K562 (cell line): Measurements from ENCODE around the gene RIPOR2. TPM values are rescaled to one million over a fixed set of nuclear protein-coding genes. Genes with fewer than 3 reads are reported as not detected.
A peak's percentile ranks its signal among the peaks of the same experiment; 100 is the strongest.

Experiments
- ATAC-seq: fragments of 200-7000 bp; cut with Tn5 transposase; 3 replicates; pipeline ENCODE4 v1.9.1; 2020; ENCODE audit warnings: moderate library complexity
- BruUV-seq: library from RNA; stranded (reverse); fragments of 400-500 nt; replicated peaks from 2 replicates; lab custom pipeline; 2021; lab: Mats Ljungman, UMichigan
- CTCF ChIA-PET: fragments of 300-600 bp; formaldehyde crosslinking; extraction: SDS; loops from one replicate; lab custom pipeline; 2021; ENCODE audit warnings: low intra/inter-chr PET ratio; lab: Yijun Ruan, JAX
- POLR2A ChIA-PET: fragments of 300-600, 350-650 bp; sonication (Branson Sonifier 250); formaldehyde crosslinking; extraction: SDS; loops from one replicate; lab custom pipeline; 2021; ENCODE audit warnings: antibody characterized with exemption, inconsistent platforms; lab: Yijun Ruan, JAX
- DNase-seq, 4 experiments: peaks; one replicate each; pipeline versions ENCODE4 v3.0.0 to v3.0.0-alpha.2; 2011 to 2018; ENCODE audit warnings: low spot score in 3 of 4, mixed read lengths in 3 of 4; ENCODE audit errors: extremely low read depth in 1 of 4
- FAIRE-seq: peaks from 2 replicates; lab custom pipeline; 2011; peaks lifted over from hg19 to GRCh38; lab: Jason Lieb, UNC
- H2AFZ ChIP-seq: 2 replicates; pipeline ENCODE4 v1.6.0; 2011; ENCODE audit warnings: low read depth, low read length, control low read depth, inconsistent platforms
- H3K27ac ChIP-seq: fragments of 200-600 bp; 3 replicates; pipeline ENCODE4 v1.8.0; 2011; ENCODE audit warnings: low read depth, mild to moderate bottlenecking, control low read depth, inconsistent platforms, low read length, moderate library complexity, mixed read lengths; ENCODE audit errors: extremely low read depth
- H3K27me3 ChIP-seq, 2 experiments: fragments of 300-600 bp in 1 of 2; 2 replicates in 1 of 2; 3 replicates in 1 of 2; pipeline versions ENCODE4 v1.6.0 to v1.8.0; 2011; ENCODE audit warnings: inconsistent platforms in 2 of 2, low read length in 2 of 2, mild to moderate bottlenecking in 1 of 2, mixed read lengths in 1 of 2, moderate library complexity in 1 of 2; ENCODE audit not compliant: control insufficient read depth in 2 of 2, insufficient read depth in 2 of 2
- H3K36me3 ChIP-seq: fragments of 300-600 bp; 3 replicates; pipeline ENCODE4 v1.8.0; 2011; ENCODE audit warnings: mild to moderate bottlenecking, low read length, inconsistent platforms; ENCODE audit not compliant: control insufficient read depth, insufficient read depth
- H3K4me1 ChIP-seq, 2 experiments: fragments of 200-600 bp in 1 of 2; replicated peaks in 1 of 2; 2 replicates in 1 of 2; 3 replicates in 1 of 2; pipeline versions ENCODE4 v1.5.1 to v1.8.0; 2011; ENCODE audit warnings: inconsistent platforms in 2 of 2, low read length in 2 of 2, mild to moderate bottlenecking in 1 of 2, mixed read lengths in 1 of 2, moderate library complexity in 1 of 2; ENCODE audit not compliant: control insufficient read depth in 2 of 2, insufficient read depth in 2 of 2
- H3K4me2 ChIP-seq: 2 replicates; pipeline ENCODE4 v1.6.1; 2011; ENCODE audit warnings: low read length, control low read depth, inconsistent platforms, mixed read lengths; ENCODE audit not compliant: insufficient read depth
- H3K4me3 ChIP-seq: fragments of 200-600 bp; sonication (generic), shearing (Covaris generic); 2 replicates; pipeline ENCODE4 v1.5.1; 2016; ENCODE audit warnings: control low read depth, inconsistent platforms
- H3K79me2 ChIP-seq: fragments of 200-600 bp; 3 replicates; pipeline ENCODE4 v1.8.0; 2011; ENCODE audit warnings: low read length, inconsistent platforms; ENCODE audit not compliant: control insufficient read depth, insufficient read depth
- H3K9ac ChIP-seq, 2 experiments: 2 replicates each; pipeline versions ENCODE4 v1.6.0 to v1.6.1; 2011; ENCODE audit warnings: low read depth in 2 of 2, low read length in 2 of 2, control low read depth in 1 of 2, inconsistent platforms in 1 of 2, mild to moderate bottlenecking in 1 of 2, mixed read lengths in 1 of 2; ENCODE audit not compliant: insufficient read depth in 1 of 2
- H3K9me1 ChIP-seq: one replicate; pipeline ENCODE4 v1.6.0; 2011; ENCODE audit warnings: inconsistent platforms, mild to moderate bottlenecking, low read length, moderate library complexity; ENCODE audit not compliant: control insufficient read depth, insufficient read depth
- H3K9me3 ChIP-seq: replicated peaks from 2 replicates; pipeline ENCODE4 v1.5.1; 2011; ENCODE audit warnings: low read depth, low read length, inconsistent platforms; ENCODE audit not compliant: control insufficient read depth, insufficient read depth
- H4K20me1 ChIP-seq: replicated peaks from 2 replicates; pipeline ENCODE4 v1.6.1; 2011; ENCODE audit warnings: low read length, inconsistent platforms, mixed read lengths; ENCODE audit not compliant: control insufficient read depth, insufficient read depth
- ATF7 ChIP-seq: fragments of 450-650 bp; IDR thresholded peaks from 2 replicates; pipeline ENCODE4 v1.7.1; 2014; ENCODE audit warnings: mild to moderate bottlenecking, moderate library complexity
- FOXA1 ChIP-seq: fragments of 450-650 bp; IDR thresholded peaks from 2 replicates; pipeline ENCODE4 v1.6.1; 2016; ENCODE audit warnings: mild to moderate bottlenecking, borderline replicate concordance
- SETDB1 ChIP-seq: IDR thresholded peaks from one replicate; pipeline ENCODE4 v1.6.1; 2012; ENCODE audit warnings: low read length, control low read depth, inconsistent platforms
- ZNF217 ChIP-seq: sonication (generic); formaldehyde crosslinking; IDR thresholded peaks from 2 replicates; pipeline ENCODE4 v1.8.0; 2022; ENCODE audit warnings: mild to moderate bottlenecking, missing genetic modification reagents
- WGBS: fragments of 100-300 bp; shearing (Covaris generic); methylation state at CpG from one replicate; pipeline ENCODE4 v1.1.6; 2016; ENCODE audit warnings: low coverage, mixed read lengths; ENCODE audit not compliant: insufficient coverage; ENCODE audit errors: missing lambda C conversion rate; 5-methylcytosine and 5-hydroxymethylcytosine counted together
- in situ Hi-C: fragments of 300-500 bp; cut with MboI; formaldehyde crosslinking; loops from 4 replicates; pipeline ENCODE4 v1.15.0; 2018; ENCODE audit warnings: inconsistent platforms, mixed read lengths
- intact Hi-C: fragments of 100-400 bp; cut with micrococcal nuclease; formaldehyde crosslinking; loops from 2 replicates; pipeline ENCODE4 v1.14.2; 2022
- polyA plus RNA-seq, 8 experiments: library from polyadenylated mRNA; depleted of rRNA in 4 of 8; stranded (reverse) in 5 of 8; unstranded in 3 of 8; fragments of >200 nt; fragmentation: Nextera tagmentation in 2 of 8; fragmentation: Illumina TruSeq in 1 of 8; extraction: Ambion mirVana in 2 of 8; extraction: Trizol in 1 of 8; gene quantifications; 2 replicates each; pipeline versions ENCODE4 v1.2.1 to v1.2.3, GENCODE V29; 2011 to 2014; ENCODE audit warnings: inconsistent platforms in 1 of 8, missing spikeins in 1 of 8
- total RNA-seq, 7 experiments: library from RNA; depleted of rRNA in 6 of 7; stranded (reverse); fragments of >200 nt in 6 of 7; fragmentation: Illumina TruSeq in 2 of 7; extraction: Trizol in 2 of 7; gene quantifications; 2 replicates each; pipeline versions ENCODE4 v1.2.1 to v1.2.3, GENCODE V29; 2011 to 2021; ENCODE audit warnings: low replicate concordance in 1 of 7
- TF ChIP-seq, protein P1 (sequence below): fragments of 200-800 bp; sonication (Bioruptor generic); IDR thresholded peaks from 2 replicates; pipeline ENCODE4 v1.6.1; 2017; ENCODE audit warnings: missing genetic modification characterization, missing compliant biosample characterization
- TF ChIP-seq, protein P2 (sequence below), 2 experiments: IDR thresholded peaks in 1 of 2; conservative IDR thresholded peaks in 1 of 2; 2 replicates each; pipeline ENCODE4 v1.6.1; 2016; ENCODE audit warnings: low read depth in 2 of 2, mild to moderate bottlenecking in 1 of 2, missing compliant biosample characterization in 1 of 2, missing genetic modification characterization in 1 of 2, moderate library complexity in 1 of 2
- TF ChIP-seq, protein P3 (sequence below), 2 experiments: IDR thresholded peaks; 2 replicates each; pipeline ENCODE4 v1.6.1; 2012; ENCODE audit warnings: improper control_type of control experiment in 2 of 2, low read depth in 2 of 2, low read length in 2 of 2, borderline replicate concordance in 1 of 2

RIPOR2 gene
- total and polyA plus RNA-seq, 9 of the 15 experiments (the other 6 are each of a cell fraction or from before 2014, with no cell fraction given), result 0.04 to 1.0 (median 0.47) TPM; not detected in 2

DNA sequence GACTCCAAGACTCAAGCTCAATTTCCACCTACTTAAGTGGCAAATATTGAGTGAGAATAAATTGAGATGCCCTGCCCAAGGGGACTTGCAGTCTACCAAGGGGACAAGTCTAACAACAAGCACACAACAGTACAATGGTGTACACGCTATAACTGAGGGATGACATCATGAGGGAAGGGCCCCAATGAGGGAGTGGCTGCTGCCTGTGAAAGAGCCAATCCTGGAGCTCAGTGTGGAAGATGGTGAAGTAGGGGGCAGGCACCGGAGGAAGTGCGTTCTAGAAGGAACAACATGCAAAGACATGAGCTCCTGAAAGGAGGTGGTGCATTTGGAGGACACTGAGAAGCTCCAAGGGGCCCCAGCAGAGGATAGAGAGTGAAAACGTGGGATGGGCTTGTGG is 90.2 kb downstream of the RIPOR2 start:
- Histone ChIP-seq H4K20me1 (no peaks in the 10 kb centered on the region), H3K9me1 (no peaks in the 10 kb centered on the region), H3K36me3 (no peaks in the 10 kb centered on the region), H3K4me3 (no peak overlapping the region), H3K27me3 (peaks cover 25 to 65% of the 10 kb centered on the region in 2 experiments; a peak in 4 of 5 replicates), H3K79me2 (no peaks in the 10 kb centered on the region), H2AFZ (no peak overlapping the region), H3K4me1 (no peaks in the 10 kb centered on the region), H3K4me2 (no peak overlapping the region), H3K27ac (no peak overlapping the region), H3K9me3 (no peaks in the 10 kb centered on the region), H3K9ac (no peak overlapping the region)
- in situ Hi-C loops (no loop called here), intact Hi-C loops (no loop called here)
- ChIA-PET CTCF (no interaction called here), POLR2A (interaction anchor here (0.6 kb wide), 1 partner anchor 142 kb away, joined by 3 read pairs; no protein-coding TSS in a partner anchor)
- TF ChIP-seq, protein P1, sequence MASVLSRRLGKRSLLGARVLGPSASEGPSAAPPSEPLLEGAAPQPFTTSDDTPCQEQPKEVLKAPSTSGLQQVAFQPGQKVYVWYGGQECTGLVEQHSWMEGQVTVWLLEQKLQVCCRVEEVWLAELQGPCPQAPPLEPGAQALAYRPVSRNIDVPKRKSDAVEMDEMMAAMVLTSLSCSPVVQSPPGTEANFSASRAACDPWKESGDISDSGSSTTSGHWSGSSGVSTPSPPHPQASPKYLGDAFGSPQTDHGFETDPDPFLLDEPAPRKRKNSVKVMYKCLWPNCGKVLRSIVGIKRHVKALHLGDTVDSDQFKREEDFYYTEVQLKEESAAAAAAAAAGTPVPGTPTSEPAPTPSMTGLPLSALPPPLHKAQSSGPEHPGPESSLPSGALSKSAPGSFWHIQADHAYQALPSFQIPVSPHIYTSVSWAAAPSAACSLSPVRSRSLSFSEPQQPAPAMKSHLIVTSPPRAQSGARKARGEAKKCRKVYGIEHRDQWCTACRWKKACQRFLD (CRISPR knock-in tag), result no peak
- TF ChIP-seq ZNF217 (CRISPR knock-in tag) (no peak), SETDB1 (no peak), ATF7 (peak; percentile 37; the same call in 1 of the 2 replicates), FOXA1 (no peak)
- TF ChIP-seq, protein P2, sequence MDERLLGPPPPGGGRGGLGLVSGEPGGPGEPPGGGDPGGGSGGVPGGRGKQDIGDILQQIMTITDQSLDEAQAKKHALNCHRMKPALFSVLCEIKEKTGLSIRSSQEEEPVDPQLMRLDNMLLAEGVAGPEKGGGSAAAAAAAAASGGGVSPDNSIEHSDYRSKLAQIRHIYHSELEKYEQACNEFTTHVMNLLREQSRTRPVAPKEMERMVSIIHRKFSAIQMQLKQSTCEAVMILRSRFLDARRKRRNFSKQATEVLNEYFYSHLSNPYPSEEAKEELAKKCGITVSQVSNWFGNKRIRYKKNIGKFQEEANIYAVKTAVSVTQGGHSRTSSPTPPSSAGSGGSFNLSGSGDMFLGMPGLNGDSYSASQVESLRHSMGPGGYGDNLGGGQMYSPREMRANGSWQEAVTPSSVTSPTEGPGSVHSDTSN (CRISPR knock-in tag; IDR thresholded peaks at IDR 0.05; ENCODE audit: low read depth), result no peak
- TF ChIP-seq, protein P2 (tag; conservative IDR thresholded peaks at IDR 0.05; ENCODE audit: low read depth), result no peak
- TF ChIP-seq, protein P3, sequence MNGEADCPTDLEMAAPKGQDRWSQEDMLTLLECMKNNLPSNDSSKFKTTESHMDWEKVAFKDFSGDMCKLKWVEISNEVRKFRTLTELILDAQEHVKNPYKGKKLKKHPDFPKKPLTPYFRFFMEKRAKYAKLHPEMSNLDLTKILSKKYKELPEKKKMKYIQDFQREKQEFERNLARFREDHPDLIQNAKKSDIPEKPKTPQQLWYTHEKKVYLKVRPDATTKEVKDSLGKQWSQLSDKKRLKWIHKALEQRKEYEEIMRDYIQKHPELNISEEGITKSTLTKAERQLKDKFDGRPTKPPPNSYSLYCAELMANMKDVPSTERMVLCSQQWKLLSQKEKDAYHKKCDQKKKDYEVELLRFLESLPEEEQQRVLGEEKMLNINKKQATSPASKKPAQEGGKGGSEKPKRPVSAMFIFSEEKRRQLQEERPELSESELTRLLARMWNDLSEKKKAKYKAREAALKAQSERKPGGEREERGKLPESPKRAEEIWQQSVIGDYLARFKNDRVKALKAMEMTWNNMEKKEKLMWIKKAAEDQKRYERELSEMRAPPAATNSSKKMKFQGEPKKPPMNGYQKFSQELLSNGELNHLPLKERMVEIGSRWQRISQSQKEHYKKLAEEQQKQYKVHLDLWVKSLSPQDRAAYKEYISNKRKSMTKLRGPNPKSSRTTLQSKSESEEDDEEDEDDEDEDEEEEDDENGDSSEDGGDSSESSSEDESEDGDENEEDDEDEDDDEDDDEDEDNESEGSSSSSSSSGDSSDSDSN (IDR thresholded peaks at IDR 0.05; ENCODE audit: borderline replicate concordance in 1 of 2, low read depth in 2 of 2, low read length in 2 of 2), result no peak
- ATAC-seq (peak; percentile 85), DNase-seq (peak; percentile 8 to 29 (median 20)), FAIRE-seq (no peak)
- WGBS, result 1% methylated on average over 4 of the region's 4 CpGs
- BruUV-seq, result no TSS peak
